H1 (cell line): ENCODE results near the gene SLIT3. TPM values are rescaled to one million over a fixed set of nuclear protein-coding genes. Genes with fewer than 3 reads are reported as not detected.

Source experiments
- CTCF ChIA-PET: fragments of 300-600 bp; sonication (Branson Sonifier 250); formaldehyde crosslinking; loops from one replicate; lab custom pipeline; 2021; ENCODE audit not compliant: partially characterized antibody; lab: Charles Lee
- POLR2A ChIA-PET: fragments of 300-600 bp; sonication (Branson Sonifier 250); formaldehyde crosslinking; loops from one replicate; lab custom pipeline; 2021; ENCODE audit warnings: inconsistent platforms; ENCODE audit not compliant: partially characterized antibody; lab: Charles Lee
- DNase-seq, 2 experiments: peaks; one replicate each; pipeline versions ENCODE4 v3.0.0 to v3.0.0-alpha.2; 2010 to 2022; ENCODE audit warnings: low spot score in 2 of 2, low read depth in 1 of 2, mixed read lengths in 1 of 2
- FAIRE-seq: peaks from 2 replicates; lab custom pipeline; 2011; peaks lifted over from hg19 to GRCh38; lab: Jason Lieb, UNC
- H2AFZ ChIP-seq: 2 replicates; pipeline ENCODE4 v1.8.1; 2012; ENCODE audit warnings: low read length, inconsistent platforms
- H2AK5ac ChIP-seq: 2 replicates; pipeline ENCODE4 v1.6.1; 2013; ENCODE audit warnings: low read depth, low read length
- H2BK120ac ChIP-seq: replicated peaks from 2 replicates; pipeline ENCODE3; 2013; ENCODE audit warnings: low read depth, low read length, inconsistent platforms
- H2BK12ac ChIP-seq: 2 replicates; pipeline ENCODE4 v1.6.1; 2013; ENCODE audit warnings: low read depth, low read length
- H2BK15ac ChIP-seq: 2 replicates; pipeline ENCODE4 v1.6.1; 2013; ENCODE audit warnings: low read length
- H2BK20ac ChIP-seq: 2 replicates; pipeline ENCODE4 v1.6.1; 2013; ENCODE audit warnings: low read length
- H2BK5ac ChIP-seq: 2 replicates; pipeline ENCODE4 v1.6.1; 2013; ENCODE audit warnings: low read depth, low read length
- H3K14ac ChIP-seq: 2 replicates; pipeline ENCODE4 v1.6.1; 2013; ENCODE audit warnings: inconsistent platforms; ENCODE audit not compliant: insufficient read length
- H3K18ac ChIP-seq: 2 replicates; pipeline ENCODE4 v1.6.1; 2013; ENCODE audit warnings: low read length; ENCODE audit errors: extremely low read depth
- H3K23ac ChIP-seq: 2 replicates; pipeline ENCODE4 v1.6.1; 2013; ENCODE audit warnings: inconsistent platforms; ENCODE audit not compliant: insufficient read length
- H3K23me2 ChIP-seq: 2 replicates; pipeline ENCODE4 v1.6.1; 2013; ENCODE audit warnings: low read depth, low read length
- H3K27ac ChIP-seq: 2 replicates; pipeline ENCODE4 v1.6.1; 2011; ENCODE audit warnings: low read depth, low read length, inconsistent platforms
- H3K27me3 ChIP-seq, 4 experiments: replicated peaks in 1 of 4; 1 replicate in 1 of 4; 2 replicates in 3 of 4; pipeline versions ENCODE4 v1.6.1 to v1.8.1; 2011 to 2013; ENCODE audit warnings: low read length in 3 of 4, mild to moderate bottlenecking in 3 of 4, inconsistent platforms in 2 of 4, mixed read lengths in 2 of 4, moderate library complexity in 1 of 4; ENCODE audit not compliant: control insufficient read depth in 3 of 4, insufficient read depth in 3 of 4; ENCODE audit errors: extremely low read depth in 1 of 4
- H3K36me3 ChIP-seq, 4 experiments: 2 replicates each; pipeline versions ENCODE4 v1.6.1 to v1.8.1; 2011 to 2013; ENCODE audit warnings: mild to moderate bottlenecking in 4 of 4, low read length in 3 of 4, moderate library complexity in 2 of 4, control low read depth in 1 of 4, inconsistent platforms in 1 of 4; ENCODE audit not compliant: insufficient read depth in 4 of 4, control insufficient read depth in 2 of 4
- H3K4ac ChIP-seq: replicated peaks from 2 replicates; pipeline ENCODE3; 2013; ENCODE audit warnings: low read length, low read depth, mixed read lengths, inconsistent platforms; ENCODE audit not compliant: insufficient read length
- H3K4me1 ChIP-seq, 4 experiments: replicated peaks in 1 of 4; 1 replicate in 1 of 4; 2 replicates in 3 of 4; pipeline versions ENCODE4 v1.6.1 to v1.8.1; 2011 to 2013; ENCODE audit warnings: low read length in 3 of 4, inconsistent platforms in 2 of 4, mixed read lengths in 1 of 4; ENCODE audit not compliant: insufficient read depth in 4 of 4, control insufficient read depth in 3 of 4
- H3K4me2 ChIP-seq, 2 experiments: 2 replicates each; pipeline versions ENCODE4 v1.6.1 to v1.8.1; 2011 to 2013; ENCODE audit warnings: low read depth in 2 of 2, low read length in 2 of 2, control low read depth in 1 of 2, inconsistent platforms in 1 of 2, mild to moderate bottlenecking in 1 of 2; ENCODE audit not compliant: insufficient read depth in 1 of 2
- H3K4me3 ChIP-seq, 4 experiments: fragments of 200-600, 300-600 bp in 1 of 4; sonication (generic), shearing (Covaris generic), sonication (Bioruptor Twin) in 1 of 4; 2 replicates each; pipeline versions ENCODE4 v1.5.1 to v1.8.1; 2011 to 2016; ENCODE audit warnings: low read length in 4 of 4, low read depth in 3 of 4, control low read depth in 2 of 4, inconsistent platforms in 2 of 4, mild to moderate bottlenecking in 2 of 4, mixed read lengths in 1 of 4, moderate library complexity in 1 of 4; ENCODE audit not compliant: insufficient read depth in 2 of 4; ENCODE audit errors: extremely low read depth in 1 of 4
- H3K56ac ChIP-seq: replicated peaks from 2 replicates; pipeline ENCODE3; 2013; ENCODE audit warnings: low read depth, mild to moderate bottlenecking, mixed read lengths, low read length, inconsistent platforms; ENCODE audit not compliant: insufficient read length
- H3K79me1 ChIP-seq: 2 replicates; pipeline ENCODE4 v1.6.1; 2013; ENCODE audit warnings: low read depth, low read length, control low read depth
- H3K79me2 ChIP-seq, 2 experiments: 2 replicates each; pipeline versions ENCODE4 v1.6.1 to v1.8.1; 2012 to 2013; ENCODE audit warnings: low read length in 2 of 2, mild to moderate bottlenecking in 2 of 2, inconsistent platforms in 1 of 2; ENCODE audit not compliant: insufficient read depth in 2 of 2, control insufficient read depth in 1 of 2
- H3K9ac ChIP-seq, 4 experiments: replicated peaks in 1 of 4; 1 replicate in 1 of 4; 2 replicates in 3 of 4; pipeline versions ENCODE4 v1.6.1 to v1.8.1; 2011 to 2013; ENCODE audit warnings: low read depth in 3 of 4, low read length in 3 of 4, control low read depth in 2 of 4, mild to moderate bottlenecking in 2 of 4, moderate library complexity in 2 of 4, inconsistent platforms in 1 of 4; ENCODE audit errors: extremely low read depth in 1 of 4
- H3K9me3 ChIP-seq, 2 experiments: 2 replicates each; pipeline versions ENCODE4 v1.6.1 to v1.8.1; 2012 to 2013; ENCODE audit warnings: mild to moderate bottlenecking in 2 of 2, moderate library complexity in 2 of 2, control low read depth in 1 of 2, inconsistent platforms in 1 of 2, low read depth in 1 of 2, low read length in 1 of 2, mixed read lengths in 1 of 2; ENCODE audit not compliant: insufficient read depth in 2 of 2
- H4K20me1 ChIP-seq, 2 experiments: replicated peaks in 1 of 2; 2 replicates each; pipeline versions ENCODE3 to v1.8.1; 2011 to 2013; ENCODE audit warnings: inconsistent platforms in 2 of 2, low read length in 2 of 2, mild to moderate bottlenecking in 1 of 2; ENCODE audit not compliant: insufficient read depth in 2 of 2, control insufficient read depth in 1 of 2
- H4K5ac ChIP-seq: 2 replicates; pipeline ENCODE4 v1.6.1; 2013; ENCODE audit warnings: low read length, low read depth, mixed read lengths, inconsistent platforms; ENCODE audit not compliant: insufficient read length
- H4K8ac ChIP-seq: 2 replicates; pipeline ENCODE4 v1.8.0; 2013; ENCODE audit warnings: mild to moderate bottlenecking, moderate library complexity, low read length, inconsistent platforms; ENCODE audit not compliant: insufficient read depth; ENCODE audit errors: extremely low read depth
- H4K91ac ChIP-seq: replicated peaks from 2 replicates; pipeline ENCODE3; 2013; ENCODE audit warnings: low read length, mixed read lengths, inconsistent platforms; ENCODE audit not compliant: insufficient read length
- CBX8 ChIP-seq: fragments of 300-800, 300-1000 bp; sonication (generic); IDR thresholded peaks from 2 replicates; pipeline ENCODE4 v1.7.1; 2016; ENCODE audit warnings: low read depth, low read length, borderline replicate concordance
- JUN ChIP-seq: IDR thresholded peaks from 2 replicates; pipeline ENCODE4 v1.6.1; 2011; ENCODE audit warnings: low read depth, mild to moderate bottlenecking, improper control_type of control experiment, low read length
- POLR2AphosphoS5 ChIP-seq: IDR thresholded peaks from 2 replicates; pipeline ENCODE4 v1.6.1; 2011; ENCODE audit warnings: low read depth, low read length
- RFX5 ChIP-seq: IDR thresholded peaks from 2 replicates; pipeline ENCODE4 v1.6.1; 2011; ENCODE audit warnings: low read depth, low read length, improper control_type of control experiment, borderline replicate concordance
- SAP30 ChIP-seq: fragments of 300-600 bp; sonication (generic); IDR thresholded peaks from 2 replicates; pipeline ENCODE4 v1.7.1; 2012; ENCODE audit warnings: low read length, moderate library complexity, mild to moderate bottlenecking, inconsistent platforms; ENCODE audit not compliant: insufficient read depth, insufficient replicate concordance
- TAF7 ChIP-seq: optimal IDR thresholded peaks from 2 replicates; pipeline ENCODE3; 2011; ENCODE audit warnings: low read depth, mild to moderate bottlenecking, inconsistent platforms, low read length, moderate library complexity, borderline replicate concordance
- TCF12 ChIP-seq: IDR thresholded peaks from 2 replicates; pipeline ENCODE4 v1.6.1; 2011; ENCODE audit warnings: low read depth, mild to moderate bottlenecking, low read length
- WGBS, 2 experiments: shearing (Covaris generic) in 1 of 2; methylation state at CpG; one replicate each; pipeline versions ENCODE4 v1.1.6 to v1.1.7; 2013 to 2015; ENCODE audit warnings: low lambda C conversion rate in 2 of 2, mixed read lengths in 2 of 2, inconsistent platforms in 1 of 2, low coverage in 1 of 2, missing lambda C conversion rate in 1 of 2; ENCODE audit not compliant: insufficient replicate concordance in 2 of 2, insufficient coverage in 1 of 2, insufficient read length in 1 of 2; ENCODE audit errors: extremely low coverage in 1 of 2, missing lambda C conversion rate in 1 of 2; 5-methylcytosine and 5-hydroxymethylcytosine counted together
- polyA plus RNA-seq, 7 experiments: library from polyadenylated mRNA; depleted of rRNA in 3 of 7; stranded (reverse) in 5 of 7; unstranded in 2 of 7; fragments of >200 nt in 5 of 7; fragments of 200-250 nt in 2 of 7; gene quantifications; 1 replicate in 5 of 7; 2 replicates in 1 of 7; 4 replicates in 1 of 7; pipeline versions ENCODE4 v1.2.1 to v1.2.3, GENCODE V29; 2011 to 2013; ENCODE audit warnings: missing spikeins in 2 of 7, mixed read lengths in 2 of 7
- total RNA-seq: library from RNA; stranded (reverse); fragmentation: NEBNext Ultra II Directional; extraction: Animal tissue kit (Norgen Biotek cat#: 25700); gene quantifications from 2 replicates; pipeline ENCODE4 v1.2.1, GENCODE V29; 2021

The SLIT3 gene
- total and polyA plus RNA-seq, 2 of the 8 experiments (the other 6 are each of a cell fraction or from before 2014, with no cell fraction given): 1.1 to 1.2 TPM

DNA sequence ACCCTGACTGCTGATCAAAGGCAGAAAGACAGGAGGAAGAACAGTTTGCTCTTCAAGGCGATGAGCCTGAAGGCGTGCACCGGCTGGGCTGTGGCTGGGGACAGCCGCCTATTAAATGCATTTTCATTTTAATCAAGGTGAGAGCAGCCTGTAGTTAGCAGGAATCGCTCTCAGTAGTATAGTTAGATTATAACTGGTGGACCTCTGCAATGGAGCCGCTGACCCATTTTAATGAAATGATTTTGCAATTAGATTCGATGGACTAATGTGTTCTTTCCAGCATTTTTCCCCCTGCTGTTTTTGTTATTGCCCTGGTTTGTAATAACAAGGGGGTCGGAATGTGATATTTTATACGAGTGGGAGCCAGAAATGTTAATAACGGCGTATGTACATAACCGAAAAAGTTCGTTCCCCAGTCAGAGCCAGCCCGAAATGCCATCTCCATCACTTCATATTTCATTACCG is 535.8 kb downstream of the SLIT3 start:
- CTCF ChIA-PET: interaction anchor here (0.7 to 1.3 kb wide), 2 partner anchors 11 to 116 kb away, joined by 3 to 5 read pairs; no protein-coding TSS in a partner anchor
- Histone ChIP-seq H4K8ac (no peak overlapping the region), H3K4ac (no peak overlapping the region), H3K14ac (no peak overlapping the region), H3K23ac (no peak overlapping the region), H3K9me3 (peaks cover 0 to 6% of the 10 kb centered on the region in 2 experiments; a peak in 3 of 4 replicates), H3K9ac (0 out of 7 replicates have a peak overlapping the region, but pooled peaks of 1 of the 4 experiments have one; percentile 43), H2BK15ac (no peak overlapping the region), H3K4me2 (no peak overlapping the region), H2BK20ac (no peak overlapping the region), H3K79me1 (no peaks in the 10 kb centered on the region), H3K56ac (no peak overlapping the region), H2BK120ac (no peak overlapping the region), H3K79me2 (no peaks in the 10 kb centered on the region), H2BK5ac (no peak overlapping the region), H3K4me1 (no peaks in the 10 kb centered on the region), H2BK12ac (no peak overlapping the region), H2AK5ac (no peak overlapping the region), H3K27ac (no peak overlapping the region), H4K91ac (no peak overlapping the region), H3K18ac (no peak overlapping the region), H3K27me3 (no peaks in the 10 kb centered on the region), H3K36me3 (peaks cover 0 to 4% (median 0%) of the 10 kb centered on the region in 4 experiments; a peak in 1 of 8 replicates), H4K5ac (no peak overlapping the region), H3K4me3 (no peak overlapping the region), H2AFZ (no peak overlapping the region), H4K20me1 (no peaks in the 10 kb centered on the region), H3K23me2 (no peaks in the 10 kb centered on the region)
- no peak for DNase-seq
- FAIRE-seq: no peak
- 89% methylated on average over 15 of the region's 15 CpGs; no CpG with 5 or more reads in 1 of the 2 experiments for WGBS, 2 experiments
- POLR2A ChIA-PET: interaction anchor here (1.1 kb wide), 1 partner anchor 17 kb away, joined by 3 read pairs; no protein-coding TSS in a partner anchor
- no peak for TF ChIP-seq POLR2AphosphoS5
- TF ChIP-seq TAF7: no peak
- TF ChIP-seq JUN: no peak
- TF ChIP-seq SAP30: no peak
- no peak for TF ChIP-seq CBX8
- no peak for TF ChIP-seq TCF12
- no peak for TF ChIP-seq RFX5
